HL-60 (cell line): Measurements from ENCODE around the gene ADSS1.

Source experiments
- GABPA ChIP-seq: IDR thresholded peaks from 2 replicates; pipeline ENCODE4 v1.6.1; 2012; ENCODE audit warnings: low read depth
- POLR2AphosphoS5 ChIP-seq: IDR thresholded peaks from 2 replicates; pipeline ENCODE4 v1.6.1; 2012; ENCODE audit warnings: low read depth
- TF ChIP-seq, protein P1 (sequence below): IDR thresholded peaks from one replicate; pipeline ENCODE4 v1.5.1; 2011; ENCODE audit warnings: low read length, control low read depth, inconsistent platforms; ENCODE audit not compliant: insufficient read depth
- TF ChIP-seq, protein P2 (sequence below): IDR thresholded peaks from 2 replicates; pipeline ENCODE4 v1.6.1; 2012; ENCODE audit warnings: low read depth; ENCODE audit not compliant: insufficient replicate concordance

DNA sequence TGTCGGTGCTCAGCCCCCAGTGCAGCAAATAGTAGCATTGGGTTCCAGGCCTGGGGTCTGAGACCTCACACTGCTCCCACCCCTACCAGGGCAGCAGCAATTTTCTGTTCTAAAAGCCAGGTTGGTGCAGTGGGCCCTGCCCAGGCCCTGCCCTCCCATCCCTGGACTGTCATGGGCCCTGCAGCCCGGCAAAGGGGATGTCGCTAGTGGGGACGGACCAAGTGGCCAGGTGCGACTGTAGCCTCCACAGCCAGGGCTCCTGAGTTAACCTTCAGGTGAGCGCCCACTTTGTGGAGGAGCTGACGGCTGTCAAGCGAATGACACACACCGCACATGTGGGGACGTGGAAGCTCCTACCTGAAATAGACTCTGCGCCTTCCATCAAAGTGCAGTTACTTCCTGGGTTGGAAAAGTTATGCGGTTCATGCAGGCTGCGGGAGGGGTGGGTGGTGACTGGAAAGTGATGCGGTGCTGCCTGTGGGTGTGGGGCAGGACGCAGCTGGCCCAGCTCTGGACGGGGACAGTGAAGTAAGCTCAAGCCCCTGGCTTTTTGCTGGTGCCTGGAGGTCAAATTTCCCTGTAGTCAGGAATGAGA, 33.1 kb upstream of the ADSS1 start:
- TF ChIP-seq GABPA, result no peak
- TF ChIP-seq, protein P1, sequence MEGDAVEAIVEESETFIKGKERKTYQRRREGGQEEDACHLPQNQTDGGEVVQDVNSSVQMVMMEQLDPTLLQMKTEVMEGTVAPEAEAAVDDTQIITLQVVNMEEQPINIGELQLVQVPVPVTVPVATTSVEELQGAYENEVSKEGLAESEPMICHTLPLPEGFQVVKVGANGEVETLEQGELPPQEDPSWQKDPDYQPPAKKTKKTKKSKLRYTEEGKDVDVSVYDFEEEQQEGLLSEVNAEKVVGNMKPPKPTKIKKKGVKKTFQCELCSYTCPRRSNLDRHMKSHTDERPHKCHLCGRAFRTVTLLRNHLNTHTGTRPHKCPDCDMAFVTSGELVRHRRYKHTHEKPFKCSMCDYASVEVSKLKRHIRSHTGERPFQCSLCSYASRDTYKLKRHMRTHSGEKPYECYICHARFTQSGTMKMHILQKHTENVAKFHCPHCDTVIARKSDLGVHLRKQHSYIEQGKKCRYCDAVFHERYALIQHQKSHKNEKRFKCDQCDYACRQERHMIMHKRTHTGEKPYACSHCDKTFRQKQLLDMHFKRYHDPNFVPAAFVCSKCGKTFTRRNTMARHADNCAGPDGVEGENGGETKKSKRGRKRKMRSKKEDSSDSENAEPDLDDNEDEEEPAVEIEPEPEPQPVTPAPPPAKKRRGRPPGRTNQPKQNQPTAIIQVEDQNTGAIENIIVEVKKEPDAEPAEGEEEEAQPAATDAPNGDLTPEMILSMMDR, result no peak
- TF ChIP-seq POLR2AphosphoS5, result no peak
- TF ChIP-seq, protein P2, sequence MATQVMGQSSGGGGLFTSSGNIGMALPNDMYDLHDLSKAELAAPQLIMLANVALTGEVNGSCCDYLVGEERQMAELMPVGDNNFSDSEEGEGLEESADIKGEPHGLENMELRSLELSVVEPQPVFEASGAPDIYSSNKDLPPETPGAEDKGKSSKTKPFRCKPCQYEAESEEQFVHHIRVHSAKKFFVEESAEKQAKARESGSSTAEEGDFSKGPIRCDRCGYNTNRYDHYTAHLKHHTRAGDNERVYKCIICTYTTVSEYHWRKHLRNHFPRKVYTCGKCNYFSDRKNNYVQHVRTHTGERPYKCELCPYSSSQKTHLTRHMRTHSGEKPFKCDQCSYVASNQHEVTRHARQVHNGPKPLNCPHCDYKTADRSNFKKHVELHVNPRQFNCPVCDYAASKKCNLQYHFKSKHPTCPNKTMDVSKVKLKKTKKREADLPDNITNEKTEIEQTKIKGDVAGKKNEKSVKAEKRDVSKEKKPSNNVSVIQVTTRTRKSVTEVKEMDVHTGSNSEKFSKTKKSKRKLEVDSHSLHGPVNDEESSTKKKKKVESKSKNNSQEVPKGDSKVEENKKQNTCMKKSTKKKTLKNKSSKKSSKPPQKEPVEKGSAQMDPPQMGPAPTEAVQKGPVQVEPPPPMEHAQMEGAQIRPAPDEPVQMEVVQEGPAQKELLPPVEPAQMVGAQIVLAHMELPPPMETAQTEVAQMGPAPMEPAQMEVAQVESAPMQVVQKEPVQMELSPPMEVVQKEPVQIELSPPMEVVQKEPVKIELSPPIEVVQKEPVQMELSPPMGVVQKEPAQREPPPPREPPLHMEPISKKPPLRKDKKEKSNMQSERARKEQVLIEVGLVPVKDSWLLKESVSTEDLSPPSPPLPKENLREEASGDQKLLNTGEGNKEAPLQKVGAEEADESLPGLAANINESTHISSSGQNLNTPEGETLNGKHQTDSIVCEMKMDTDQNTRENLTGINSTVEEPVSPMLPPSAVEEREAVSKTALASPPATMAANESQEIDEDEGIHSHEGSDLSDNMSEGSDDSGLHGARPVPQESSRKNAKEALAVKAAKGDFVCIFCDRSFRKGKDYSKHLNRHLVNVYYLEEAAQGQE, result no peak
